HepG2 (cell line): ENCODE data around the gene ARGLU1. TPM values are rescaled to one million over a fixed set of nuclear protein-coding genes. Genes with fewer than 3 reads are reported as not detected.

Source experiments
- CERS6 ChIP-seq: sonication (generic); formaldehyde crosslinking; IDR thresholded peaks from 2 replicates; pipeline ENCODE4 v1.5.0; 2020; ENCODE audit warnings: missing genetic modification reagents
- CTCF ChIP-seq: sonication (generic); formaldehyde crosslinking; IDR thresholded peaks from 2 replicates; pipeline ENCODE4 v1.5.0; 2020; ENCODE audit warnings: mild to moderate bottlenecking, missing genetic modification reagents, moderate library complexity
- EEA1 ChIP-seq: sonication (generic); formaldehyde crosslinking; IDR thresholded peaks from 2 replicates; pipeline ENCODE4 v1.5.1; 2020; ENCODE audit warnings: mild to moderate bottlenecking, missing genetic modification reagents, borderline replicate concordance
- HMGXB4 ChIP-seq, 2 experiments: sonication (generic) in 1 of 2; formaldehyde crosslinking in 1 of 2; IDR thresholded peaks; 2 replicates each; pipeline versions ENCODE4 v1.4.0 to v1.6.1; 2018 to 2020; ENCODE audit warnings: missing genetic modification reagents in 2 of 2, borderline replicate concordance in 1 of 2, low read depth in 1 of 2, mild to moderate bottlenecking in 1 of 2, missing biosample characterization in 1 of 2
- ISX ChIP-seq: sonication (generic); formaldehyde crosslinking; conservative IDR thresholded peaks from 2 replicates; pipeline ENCODE4 v1.5.0; 2020; ENCODE audit warnings: missing genetic modification reagents
- JUNB ChIP-seq: sonication (generic); formaldehyde crosslinking; IDR thresholded peaks from 2 replicates; pipeline ENCODE4 v1.8.0; 2022; ENCODE audit warnings: missing genetic modification reagents, mild to moderate bottlenecking, borderline replicate concordance
- KDM5B ChIP-seq: sonication (generic); formaldehyde crosslinking; IDR thresholded peaks from 2 replicates; pipeline ENCODE4 v1.4.0; 2020; ENCODE audit warnings: missing genetic modification reagents, mild to moderate bottlenecking, borderline replicate concordance
- ONECUT2 ChIP-seq: sonication (generic); formaldehyde crosslinking; IDR thresholded peaks from 2 replicates; pipeline ENCODE4 v1.4.0; 2020; ENCODE audit warnings: missing genetic modification reagents
- RFX3 ChIP-seq: IDR thresholded peaks from 2 replicates; pipeline ENCODE4 v1.6.1; 2016; ENCODE audit warnings: missing biosample characterization, missing genetic modification reagents
- SPEN ChIP-seq: sonication (generic); formaldehyde crosslinking; IDR thresholded peaks from 2 replicates; pipeline ENCODE4 v1.5.1; 2020; ENCODE audit warnings: low read depth, mild to moderate bottlenecking, missing genetic modification reagents
- ZBTB10 ChIP-seq: sonication (generic); formaldehyde crosslinking; IDR thresholded peaks from 2 replicates; pipeline ENCODE4 v1.4.0; 2020; ENCODE audit warnings: missing genetic modification reagents, borderline replicate concordance
- ZBTB14 ChIP-seq: sonication (generic); formaldehyde crosslinking; IDR thresholded peaks from 2 replicates; pipeline ENCODE4 v1.4.0; 2020; ENCODE audit warnings: missing genetic modification reagents
- ZNF251 ChIP-seq: sonication (generic); formaldehyde crosslinking; IDR thresholded peaks from 2 replicates; pipeline ENCODE4 v1.9.0; 2021; ENCODE audit warnings: mild to moderate bottlenecking, missing genetic modification reagents
- ZNF329 ChIP-seq: sonication (generic); formaldehyde crosslinking; IDR thresholded peaks from 2 replicates; pipeline ENCODE4 v1.9.0; 2021; ENCODE audit warnings: low read depth, mild to moderate bottlenecking, missing genetic modification reagents
- ZNF577 ChIP-seq: sonication (generic); formaldehyde crosslinking; IDR thresholded peaks from 2 replicates; pipeline ENCODE4 v1.4.0; 2020; ENCODE audit warnings: mild to moderate bottlenecking, low read depth, missing genetic modification reagents, borderline replicate concordance
- ZNF580 ChIP-seq: IDR thresholded peaks from 2 replicates; pipeline ENCODE4 v1.6.1; 2016; ENCODE audit warnings: low read depth, borderline replicate concordance
- ZNF652 ChIP-seq: IDR thresholded peaks from 2 replicates; pipeline ENCODE4 v1.6.1; 2016; ENCODE audit warnings: low read depth, borderline replicate concordance
- ZNF713 ChIP-seq: sonication (generic); formaldehyde crosslinking; IDR thresholded peaks from 2 replicates; pipeline ENCODE4 v1.4.0; 2020; ENCODE audit warnings: mild to moderate bottlenecking, missing genetic modification reagents
- polyA plus RNA-seq, 8 experiments: library from polyadenylated mRNA; depleted of rRNA in 3 of 8; stranded (reverse) in 7 of 8; unstranded in 1 of 8; fragments of >200 nt; fragmentation: Illumina TruSeq in 4 of 8; extraction: Trizol in 4 of 8; gene quantifications; 2 replicates each; pipeline versions ENCODE4 v1.2.1 to v1.2.3, GENCODE V29; 2011 to 2016; ENCODE audit warnings: low read depth in 4 of 8, missing spikeins in 1 of 8, mixed read lengths in 1 of 8; ENCODE audit not compliant: insufficient read depth in 1 of 8
- total RNA-seq, 5 experiments: library from RNA; depleted of rRNA; stranded (reverse); fragments of >200 nt; fragmentation: Illumina TruSeq; extraction: Trizol; gene quantifications; 2 replicates each; pipeline ENCODE4 v1.2.3, GENCODE V29; 2016; ENCODE audit warnings: low read depth in 1 of 5

The ARGLU1 gene
- total and polyA plus RNA-seq, 2 of the 13 experiments (the other 11 are each of a cell fraction or from before 2014, with no cell fraction given): 47.1 to 70.6 TPM

GRCh38 chr13:106535552-106536243 is 32.2 kb downstream of the ARGLU1 start, which contains the start of gene EFNB2 (continued):
- 0 out of 2 replicates have a peak, but pooled peaks have one; percentile 42 for TF ChIP-seq ZBTB10 (CRISPR knock-in tag)
- 0 out of 2 replicates have a peak, but pooled peaks have one; percentile 36 for TF ChIP-seq ONECUT2 (CRISPR knock-in tag)
- no peak for TF ChIP-seq JUNB (CRISPR knock-in tag)
- peak in 1 of 2 experiments; percentile 46; a peak in 1 of 4 replicates for TF ChIP-seq HMGXB4 (CRISPR knock-in tag; IDR thresholded peaks at IDR 0.05; ENCODE audit: borderline replicate concordance in 1 of 2, low read depth in 1 of 2)
- TF ChIP-seq ZNF652 (CRISPR knock-in tag): no peak
- peak; percentile 68; the same call in 1 of the 2 replicates for TF ChIP-seq KDM5B
- no peak for TF ChIP-seq ZNF577 (CRISPR knock-in tag)
- TF ChIP-seq ZNF251: 0 out of 2 replicates have a peak, but pooled peaks have one; percentile 31
- no peak for TF ChIP-seq ZNF713 (CRISPR knock-in tag)
- TF ChIP-seq ZNF329 (CRISPR knock-in tag): no peak
- 0 out of 2 replicates have a peak, but pooled peaks have one; percentile 6 for TF ChIP-seq CTCF (CRISPR knock-in tag)
- TF ChIP-seq ZBTB14 (CRISPR knock-in tag): peak; percentile 47; the same call in 1 of the 2 replicates
- TF ChIP-seq EEA1 (CRISPR knock-in tag): no peak
- TF ChIP-seq ISX (CRISPR knock-in tag): no peak
- TF ChIP-seq RFX3 (CRISPR knock-in tag): no peak
- no peak for TF ChIP-seq CERS6 (CRISPR knock-in tag)
- TF ChIP-seq SPEN: no peak
- TF ChIP-seq ZNF580 (CRISPR knock-in tag): no peak
